ENCODE data around the gene MAB21L4. TPM values are rescaled to one million over a fixed set of nuclear protein-coding genes. Genes with fewer than 3 reads are reported as not detected.

The MAB21L4 gene
- total RNA-seq, 1 experiment from 2014 or later = not detected

DNA sequence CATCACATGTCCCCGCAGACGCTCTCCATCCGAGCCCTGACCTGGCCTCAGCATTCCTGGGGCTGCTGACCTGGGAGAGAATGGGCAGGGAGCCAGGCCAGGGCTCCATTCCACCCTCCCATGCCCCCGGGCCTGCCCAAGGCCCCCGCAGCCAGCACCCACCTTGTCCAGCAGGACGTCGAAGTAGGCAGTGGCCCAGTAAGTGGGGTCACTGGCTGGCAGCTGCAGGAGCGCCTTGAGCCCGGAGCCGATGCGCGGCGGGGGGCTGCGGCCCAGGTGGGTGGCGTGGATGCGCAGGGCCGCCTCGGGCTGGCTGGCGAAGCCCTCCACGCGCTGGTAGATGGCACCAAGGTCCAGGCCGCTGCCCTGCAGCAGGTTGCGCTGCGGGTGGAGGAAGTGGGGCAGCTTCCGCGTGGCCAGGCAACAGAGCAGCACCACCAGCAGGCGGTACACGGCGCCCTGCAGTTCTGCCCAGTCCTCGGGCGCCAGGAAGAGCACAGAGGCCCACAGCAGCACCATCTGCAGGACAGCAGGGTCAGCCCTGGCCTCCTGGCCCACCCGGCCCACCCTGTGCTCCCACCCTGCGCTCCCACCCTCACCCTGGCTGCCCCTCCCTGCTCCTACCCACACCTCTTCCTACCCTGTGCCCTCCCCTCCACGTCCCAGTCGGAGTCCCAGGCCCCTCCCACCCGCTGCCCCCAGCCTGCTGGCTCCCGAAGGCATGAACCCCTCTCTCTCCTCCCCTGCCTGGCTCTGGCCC is 7.6 kb downstream of the MAB21L4 start:
- peaks cover 5 to 18% of the 10 kb centered on the region in 2 experiments for H3K4me1 ChIP-seq (ENCODE audit: control insufficient read depth in 1 of 2, insufficient read depth in 2 of 2, low read length in 2 of 2)
- no peaks in the 10 kb centered on the region for H3K9me3 ChIP-seq (ENCODE audit: control insufficient read depth in 1 of 2, insufficient read depth in 1 of 2, low read depth in 1 of 2, low read length in 2 of 2)
- no peaks in the 10 kb centered on the region for H4K20me1 ChIP-seq (ENCODE audit: insufficient read depth)
- ChIA-PET CTCF (no interaction called here), RAD21 (ENCODE audit: low non-redundant PET in 1 of 2, low total read pairs in 2 of 2, uncharacterized antibody in 2 of 2, unreplicated experiment in 2 of 2) (no interaction called here), POLR2A (no interaction called here)
- intact Hi-C loops (cut with micrococcal nuclease) = no loop called here
- BruUV-seq (replicated peaks) = no TSS peak
- no peak overlapping the region for H2AFZ ChIP-seq (ENCODE audit: low read depth, low read length, poor library complexity, severe bottlenecking)
- H3K4me3 ChIP-seq (replicated peaks in 1 of 2; ENCODE audit: low read depth in 1 of 2, low read length in 2 of 2) = no peak overlapping the region
- H3K27me3 ChIP-seq (ENCODE audit: insufficient read depth, low read length) = no peaks in the 10 kb centered on the region
- H3K36me3 ChIP-seq (ENCODE audit: control insufficient read depth in 1 of 2, insufficient read depth in 2 of 2, low read length in 2 of 2) = no peaks in the 10 kb centered on the region
- ATAC-seq (no peak), DNase-seq (ENCODE audit: low read depth, low spot score) (no peak)
- no peak overlapping the region for H3K4me2 ChIP-seq (ENCODE audit: low read length)
- H3K27ac ChIP-seq (ENCODE audit: low read depth, low read length) = no peak overlapping the region
- TF ChIP-seq SIN3A (IDR thresholded peaks at IDR 0.05; ENCODE audit: low read depth) (no peak), RAD21 (IDR thresholded peaks at IDR 0.05; ENCODE audit: low read depth) (no peak), EZH2 (IDR thresholded peaks at IDR 0.05) (no peak), TCF7L2 (IDR thresholded peaks at IDR 0.05; ENCODE audit: borderline replicate concordance, extremely low read depth, insufficient read depth, insufficient read length) (no peak), YY1 (IDR thresholded peaks at IDR 0.05; ENCODE audit: extremely low read depth, insufficient replicate concordance, low read depth, low read length) (no peak), MAX (IDR thresholded peaks at IDR 0.05) (no peak), ZNF274 (IDR thresholded peaks at IDR 0.05; ENCODE audit: low read depth, low read length) (no peak), SRF (IDR thresholded peaks at IDR 0.05; ENCODE audit: low read depth) (no peak), POLR2AphosphoS5 (IDR thresholded peaks at IDR 0.05; ENCODE audit: low read depth, low read length) (no peak), POLR2A (IDR thresholded peaks at IDR 0.05; ENCODE audit: borderline replicate concordance, extremely low read depth, insufficient read depth, insufficient read length) (no peak)
- TF ChIP-seq, protein P1, sequence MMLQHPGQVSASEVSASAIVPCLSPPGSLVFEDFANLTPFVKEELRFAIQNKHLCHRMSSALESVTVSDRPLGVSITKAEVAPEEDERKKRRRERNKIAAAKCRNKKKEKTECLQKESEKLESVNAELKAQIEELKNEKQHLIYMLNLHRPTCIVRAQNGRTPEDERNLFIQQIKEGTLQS (IDR thresholded peaks at IDR 0.05) = no peak
- TF ChIP-seq, protein P2, sequence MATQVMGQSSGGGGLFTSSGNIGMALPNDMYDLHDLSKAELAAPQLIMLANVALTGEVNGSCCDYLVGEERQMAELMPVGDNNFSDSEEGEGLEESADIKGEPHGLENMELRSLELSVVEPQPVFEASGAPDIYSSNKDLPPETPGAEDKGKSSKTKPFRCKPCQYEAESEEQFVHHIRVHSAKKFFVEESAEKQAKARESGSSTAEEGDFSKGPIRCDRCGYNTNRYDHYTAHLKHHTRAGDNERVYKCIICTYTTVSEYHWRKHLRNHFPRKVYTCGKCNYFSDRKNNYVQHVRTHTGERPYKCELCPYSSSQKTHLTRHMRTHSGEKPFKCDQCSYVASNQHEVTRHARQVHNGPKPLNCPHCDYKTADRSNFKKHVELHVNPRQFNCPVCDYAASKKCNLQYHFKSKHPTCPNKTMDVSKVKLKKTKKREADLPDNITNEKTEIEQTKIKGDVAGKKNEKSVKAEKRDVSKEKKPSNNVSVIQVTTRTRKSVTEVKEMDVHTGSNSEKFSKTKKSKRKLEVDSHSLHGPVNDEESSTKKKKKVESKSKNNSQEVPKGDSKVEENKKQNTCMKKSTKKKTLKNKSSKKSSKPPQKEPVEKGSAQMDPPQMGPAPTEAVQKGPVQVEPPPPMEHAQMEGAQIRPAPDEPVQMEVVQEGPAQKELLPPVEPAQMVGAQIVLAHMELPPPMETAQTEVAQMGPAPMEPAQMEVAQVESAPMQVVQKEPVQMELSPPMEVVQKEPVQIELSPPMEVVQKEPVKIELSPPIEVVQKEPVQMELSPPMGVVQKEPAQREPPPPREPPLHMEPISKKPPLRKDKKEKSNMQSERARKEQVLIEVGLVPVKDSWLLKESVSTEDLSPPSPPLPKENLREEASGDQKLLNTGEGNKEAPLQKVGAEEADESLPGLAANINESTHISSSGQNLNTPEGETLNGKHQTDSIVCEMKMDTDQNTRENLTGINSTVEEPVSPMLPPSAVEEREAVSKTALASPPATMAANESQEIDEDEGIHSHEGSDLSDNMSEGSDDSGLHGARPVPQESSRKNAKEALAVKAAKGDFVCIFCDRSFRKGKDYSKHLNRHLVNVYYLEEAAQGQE (IDR thresholded peaks at IDR 0.05; ENCODE audit: low read depth) = no peak
- H3K9ac ChIP-seq (ENCODE audit: low read length) = no peak overlapping the region
- no peaks in the 10 kb centered on the region for H3K79me2 ChIP-seq (ENCODE audit: insufficient read depth, low read length)
- H3K9me2 ChIP-seq (ENCODE audit: insufficient read depth) = no peaks in the 10 kb centered on the region
